Measurements from ENCODE around the gene MRTFA.

DNA sequence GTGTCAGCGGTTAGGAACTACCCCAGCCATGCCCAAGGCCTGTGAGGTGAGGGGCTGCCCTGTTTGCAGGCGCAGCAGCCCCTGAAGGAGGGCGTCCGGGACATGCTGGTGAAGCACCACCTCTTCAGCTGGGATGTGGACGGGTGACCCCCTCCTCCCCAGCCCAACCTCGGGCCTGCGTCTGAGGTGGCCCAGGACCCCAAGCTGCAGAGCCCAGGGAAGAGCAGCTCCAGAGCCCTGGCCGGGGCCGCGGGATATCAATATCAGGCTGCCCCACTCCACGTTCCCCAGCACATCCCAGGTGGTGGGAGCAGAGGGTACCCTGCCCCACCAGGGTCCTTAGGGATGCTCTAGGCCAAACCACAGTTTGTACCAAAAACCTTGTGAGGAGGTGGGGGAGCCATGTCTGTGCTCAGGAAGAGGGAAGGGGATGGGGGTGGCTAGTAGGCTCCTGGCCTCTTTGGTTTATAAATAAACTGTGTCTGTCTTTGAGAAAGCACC is 226.9 kb downstream of the MRTFA start:
- TF ChIP-seq, protein P1, sequence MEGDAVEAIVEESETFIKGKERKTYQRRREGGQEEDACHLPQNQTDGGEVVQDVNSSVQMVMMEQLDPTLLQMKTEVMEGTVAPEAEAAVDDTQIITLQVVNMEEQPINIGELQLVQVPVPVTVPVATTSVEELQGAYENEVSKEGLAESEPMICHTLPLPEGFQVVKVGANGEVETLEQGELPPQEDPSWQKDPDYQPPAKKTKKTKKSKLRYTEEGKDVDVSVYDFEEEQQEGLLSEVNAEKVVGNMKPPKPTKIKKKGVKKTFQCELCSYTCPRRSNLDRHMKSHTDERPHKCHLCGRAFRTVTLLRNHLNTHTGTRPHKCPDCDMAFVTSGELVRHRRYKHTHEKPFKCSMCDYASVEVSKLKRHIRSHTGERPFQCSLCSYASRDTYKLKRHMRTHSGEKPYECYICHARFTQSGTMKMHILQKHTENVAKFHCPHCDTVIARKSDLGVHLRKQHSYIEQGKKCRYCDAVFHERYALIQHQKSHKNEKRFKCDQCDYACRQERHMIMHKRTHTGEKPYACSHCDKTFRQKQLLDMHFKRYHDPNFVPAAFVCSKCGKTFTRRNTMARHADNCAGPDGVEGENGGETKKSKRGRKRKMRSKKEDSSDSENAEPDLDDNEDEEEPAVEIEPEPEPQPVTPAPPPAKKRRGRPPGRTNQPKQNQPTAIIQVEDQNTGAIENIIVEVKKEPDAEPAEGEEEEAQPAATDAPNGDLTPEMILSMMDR (IDR thresholded peaks at IDR 0.05 in 2 of 3, conservative IDR thresholded peaks at IDR 0.05 in 1 of 3; ENCODE audit: borderline replicate concordance in 1 of 3, insufficient read depth in 1 of 3, low read depth in 2 of 3, low read length in 2 of 3) = no peak
- TF ChIP-seq SP1 (IDR thresholded peaks at IDR 0.05; ENCODE audit: low read depth) = no peak
- TF ChIP-seq ZNF274 (IDR thresholded peaks at IDR 0.05; ENCODE audit: low read depth, low read length) = no peak
- TF ChIP-seq REST (IDR thresholded peaks at IDR 0.05; ENCODE audit: low read depth) = no peak
- TF ChIP-seq POLR2A (IDR thresholded peaks at IDR 0.05; ENCODE audit: borderline replicate concordance, extremely low read depth, insufficient read depth, insufficient read length) = no peak
- TF ChIP-seq JUND (IDR thresholded peaks at IDR 0.05) = no peak
- no peak for TF ChIP-seq FOSL1 (IDR thresholded peaks at IDR 0.05; ENCODE audit: low read depth)
- TF ChIP-seq, protein P2, sequence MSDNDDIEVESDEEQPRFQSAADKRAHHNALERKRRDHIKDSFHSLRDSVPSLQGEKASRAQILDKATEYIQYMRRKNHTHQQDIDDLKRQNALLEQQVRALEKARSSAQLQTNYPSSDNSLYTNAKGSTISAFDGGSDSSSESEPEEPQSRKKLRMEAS (IDR thresholded peaks at IDR 0.05) = no peak
- no peak for TF ChIP-seq CEBPB (IDR thresholded peaks at IDR 0.05; ENCODE audit: low read depth)
- TF ChIP-seq, protein P3, sequence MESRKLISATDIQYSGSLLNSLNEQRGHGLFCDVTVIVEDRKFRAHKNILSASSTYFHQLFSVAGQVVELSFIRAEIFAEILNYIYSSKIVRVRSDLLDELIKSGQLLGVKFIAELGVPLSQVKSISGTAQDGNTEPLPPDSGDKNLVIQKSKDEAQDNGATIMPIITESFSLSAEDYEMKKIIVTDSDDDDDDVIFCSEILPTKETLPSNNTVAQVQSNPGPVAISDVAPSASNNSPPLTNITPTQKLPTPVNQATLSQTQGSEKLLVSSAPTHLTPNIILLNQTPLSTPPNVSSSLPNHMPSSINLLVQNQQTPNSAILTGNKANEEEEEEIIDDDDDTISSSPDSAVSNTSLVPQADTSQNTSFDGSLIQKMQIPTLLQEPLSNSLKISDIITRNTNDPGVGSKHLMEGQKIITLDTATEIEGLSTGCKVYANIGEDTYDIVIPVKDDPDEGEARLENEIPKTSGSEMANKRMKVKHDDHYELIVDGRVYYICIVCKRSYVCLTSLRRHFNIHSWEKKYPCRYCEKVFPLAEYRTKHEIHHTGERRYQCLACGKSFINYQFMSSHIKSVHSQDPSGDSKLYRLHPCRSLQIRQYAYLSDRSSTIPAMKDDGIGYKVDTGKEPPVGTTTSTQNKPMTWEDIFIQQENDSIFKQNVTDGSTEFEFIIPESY (IDR thresholded peaks at IDR 0.05; ENCODE audit: extremely low read depth, insufficient replicate concordance, low read length) = no peak
- no peak for TF ChIP-seq EZH2 (IDR thresholded peaks at IDR 0.05)
- no peak for TF ChIP-seq POLR2AphosphoS5 (IDR thresholded peaks at IDR 0.05; ENCODE audit: low read depth, low read length)
- no peak for TF ChIP-seq YY1 (IDR thresholded peaks at IDR 0.05; ENCODE audit: extremely low read depth, insufficient replicate concordance, low read depth, low read length)
